HepG2 (cell line): ENCODE measurements around the gene HSPA5. TPM values are rescaled to one million over a fixed set of nuclear protein-coding genes. Genes with fewer than 3 reads are reported as not detected.
A peak's percentile ranks its signal among the peaks of the same experiment; 100 is the strongest.

Experiments
- ESRRA ChIP-seq: sonication (generic); formaldehyde crosslinking; IDR thresholded peaks from 2 replicates; pipeline ENCODE4 v1.5.1; 2020; ENCODE audit warnings: mild to moderate bottlenecking, low read depth, missing genetic modification reagents
- FOXA3 ChIP-seq: IDR thresholded peaks from 2 replicates; pipeline ENCODE4 v1.6.1; 2016; ENCODE audit warnings: missing genetic modification reagents, missing compliant biosample characterization
- HOXD1 ChIP-seq: sonication (generic); formaldehyde crosslinking; IDR thresholded peaks from 2 replicates; pipeline ENCODE4 v1.5.0; 2020; ENCODE audit warnings: missing genetic modification reagents
- KLF13 ChIP-seq: sonication (generic); formaldehyde crosslinking; IDR thresholded peaks from 2 replicates; pipeline ENCODE4 v1.4.0; 2020; ENCODE audit warnings: mild to moderate bottlenecking, missing genetic modification reagents
- NFIB ChIP-seq: sonication (generic); formaldehyde crosslinking; IDR thresholded peaks from 2 replicates; pipeline ENCODE4 v1.9.0; 2021; ENCODE audit warnings: missing genetic modification reagents, mild to moderate bottlenecking, borderline replicate concordance
- PHF5A ChIP-seq: IDR thresholded peaks from one replicate; pipeline ENCODE4 v1.6.1; 2018; ENCODE audit warnings: low read depth, missing genetic modification reagents; ENCODE audit not compliant: unreplicated experiment
- RAD51 ChIP-seq: fragments of 450-650 bp; IDR thresholded peaks from 2 replicates; pipeline ENCODE4 v1.6.1; 2016; ENCODE audit warnings: borderline replicate concordance
- RARA ChIP-seq: IDR thresholded peaks from 2 replicates; pipeline ENCODE4 v1.6.1; 2016; ENCODE audit warnings: missing genetic modification reagents, missing compliant biosample characterization
- RBAK ChIP-seq: sonication (generic); formaldehyde crosslinking; IDR thresholded peaks from 2 replicates; pipeline ENCODE4 v1.5.1; 2020; ENCODE audit warnings: mild to moderate bottlenecking, missing genetic modification reagents
- RCOR2 ChIP-seq: IDR thresholded peaks from 2 replicates; pipeline ENCODE4 v1.6.1; 2016; ENCODE audit warnings: missing biosample characterization, missing genetic modification reagents
- SALL1 ChIP-seq: sonication (generic); formaldehyde crosslinking; IDR thresholded peaks from 2 replicates; pipeline ENCODE4 v1.8.0; 2022; ENCODE audit warnings: mild to moderate bottlenecking, missing genetic modification reagents
- XRCC5 ChIP-seq: fragments of 200-400 bp; formaldehyde crosslinking; optimal IDR thresholded peaks from 2 replicates; pipeline ENCODE3; 2017; ENCODE audit warnings: mild to moderate bottlenecking, low read length
- ZFAT ChIP-seq: sonication (generic); formaldehyde crosslinking; conservative IDR thresholded peaks from 2 replicates; pipeline ENCODE4 v1.8.1; 2023; ENCODE audit warnings: missing genetic modification reagents, inconsistent platforms
- ZNF292 ChIP-seq: sonication (generic); formaldehyde crosslinking; IDR thresholded peaks from 2 replicates; pipeline ENCODE4 v1.8.1; 2022; ENCODE audit warnings: mild to moderate bottlenecking, low read depth, missing genetic modification reagents, borderline replicate concordance
- ZNF333 ChIP-seq: sonication (generic); formaldehyde crosslinking; IDR thresholded peaks from 2 replicates; pipeline ENCODE4 v1.4.0; 2020; ENCODE audit warnings: mild to moderate bottlenecking, missing genetic modification reagents, borderline replicate concordance
- ZNF563 ChIP-seq: sonication (generic); formaldehyde crosslinking; IDR thresholded peaks from 2 replicates; pipeline ENCODE4 v1.8.0; 2022; ENCODE audit warnings: mild to moderate bottlenecking, moderate library complexity, missing genetic modification reagents
- ZNF720 ChIP-seq: sonication (generic); formaldehyde crosslinking; IDR thresholded peaks from 2 replicates; pipeline ENCODE4 v1.4.0; 2020; ENCODE audit warnings: missing genetic modification reagents
- ZNF850 ChIP-seq: sonication (generic); formaldehyde crosslinking; conservative IDR thresholded peaks from 2 replicates; pipeline ENCODE4 v1.9.0; 2021; ENCODE audit warnings: mild to moderate bottlenecking, missing genetic modification reagents
- polyA plus RNA-seq, 8 experiments: library from polyadenylated mRNA; depleted of rRNA in 3 of 8; stranded (reverse) in 7 of 8; unstranded in 1 of 8; fragments of >200 nt; fragmentation: Illumina TruSeq in 4 of 8; extraction: Trizol in 4 of 8; gene quantifications; 2 replicates each; pipeline versions ENCODE4 v1.2.1 to v1.2.3, GENCODE V29; 2011 to 2016; ENCODE audit warnings: low read depth in 4 of 8, missing spikeins in 1 of 8, mixed read lengths in 1 of 8; ENCODE audit not compliant: insufficient read depth in 1 of 8
- total RNA-seq, 5 experiments: library from RNA; depleted of rRNA; stranded (reverse); fragments of >200 nt; fragmentation: Illumina TruSeq; extraction: Trizol; gene quantifications; 2 replicates each; pipeline ENCODE4 v1.2.3, GENCODE V29; 2016; ENCODE audit warnings: low read depth in 1 of 5
- TF ChIP-seq, protein P1 (sequence below): sonication (generic); formaldehyde crosslinking; IDR thresholded peaks from 2 replicates; pipeline ENCODE4 v1.4.0; 2020; ENCODE audit warnings: missing genetic modification reagents
- TF ChIP-seq, protein P2 (sequence below): sonication (generic); formaldehyde crosslinking; IDR thresholded peaks from 2 replicates; pipeline ENCODE4 v1.4.0; 2020; ENCODE audit warnings: missing genetic modification reagents
- TF ChIP-seq, protein P3 (sequence below): sonication (generic); formaldehyde crosslinking; IDR thresholded peaks from 2 replicates; pipeline ENCODE4 v1.5.0; 2020; ENCODE audit warnings: missing genetic modification reagents
- TF ChIP-seq, protein P4 (sequence below): sonication (generic); formaldehyde crosslinking; IDR thresholded peaks from 2 replicates; pipeline ENCODE4 v1.4.0; 2020; ENCODE audit warnings: missing genetic modification reagents, borderline replicate concordance
- TF ChIP-seq, protein P5 (sequence below): IDR thresholded peaks from 2 replicates; pipeline ENCODE4 v1.6.1; 2018; ENCODE audit warnings: missing genetic modification reagents, mild to moderate bottlenecking, missing compliant biosample characterization
- TF ChIP-seq, protein P6 (sequence below): sonication (generic); formaldehyde crosslinking; IDR thresholded peaks from 2 replicates; pipeline ENCODE4 v1.5.0; 2020; ENCODE audit warnings: mild to moderate bottlenecking, missing genetic modification reagents, moderate library complexity

The HSPA5 gene
- total and polyA plus RNA-seq, 2 of the 13 experiments (the other 11 are each of a cell fraction or from before 2014, with no cell fraction given): 201 to 206 TPM

DNA sequence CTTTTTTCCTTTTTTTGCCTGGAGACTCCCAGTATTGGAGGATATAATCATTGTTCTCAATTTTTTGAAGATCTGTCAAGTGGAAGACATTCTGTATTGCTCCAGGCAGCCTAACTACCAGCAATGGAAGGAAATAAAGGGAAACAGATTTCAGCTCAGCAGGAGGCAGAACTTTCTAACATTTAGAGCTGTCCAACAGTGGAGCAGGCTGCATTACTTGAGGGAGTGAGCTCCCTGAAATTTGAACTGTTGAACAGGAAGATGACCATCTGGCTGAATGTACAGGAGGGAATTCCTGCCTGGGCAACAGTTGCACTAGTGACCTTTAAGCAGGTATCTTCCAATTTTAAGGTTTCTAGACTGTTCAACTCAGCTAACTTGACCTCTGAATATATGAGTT is 19.4 kb upstream of the HSPA5 start (continued):
- TF ChIP-seq, protein P1, sequence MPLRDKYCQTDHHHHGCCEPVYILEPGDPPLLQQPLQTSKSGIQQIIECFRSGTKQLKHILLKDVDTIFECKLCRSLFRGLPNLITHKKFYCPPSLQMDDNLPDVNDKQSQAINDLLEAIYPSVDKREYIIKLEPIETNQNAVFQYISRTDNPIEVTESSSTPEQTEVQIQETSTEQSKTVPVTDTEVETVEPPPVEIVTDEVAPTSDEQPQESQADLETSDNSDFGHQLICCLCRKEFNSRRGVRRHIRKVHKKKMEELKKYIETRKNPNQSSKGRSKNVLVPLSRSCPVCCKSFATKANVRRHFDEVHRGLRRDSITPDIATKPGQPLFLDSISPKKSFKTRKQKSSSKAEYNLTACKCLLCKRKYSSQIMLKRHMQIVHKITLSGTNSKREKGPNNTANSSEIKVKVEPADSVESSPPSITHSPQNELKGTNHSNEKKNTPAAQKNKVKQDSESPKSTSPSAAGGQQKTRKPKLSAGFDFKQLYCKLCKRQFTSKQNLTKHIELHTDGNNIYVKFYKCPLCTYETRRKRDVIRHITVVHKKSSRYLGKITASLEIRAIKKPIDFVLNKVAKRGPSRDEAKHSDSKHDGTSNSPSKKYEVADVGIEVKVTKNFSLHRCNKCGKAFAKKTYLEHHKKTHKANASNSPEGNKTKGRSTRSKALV (CRISPR knock-in tag): no peak
- TF ChIP-seq RCOR2 (CRISPR knock-in tag): no peak
- no peak for TF ChIP-seq ESRRA (CRISPR knock-in tag)
- TF ChIP-seq ZNF850: no peak
- no peak for TF ChIP-seq KLF13 (CRISPR knock-in tag)
- TF ChIP-seq, protein P2, sequence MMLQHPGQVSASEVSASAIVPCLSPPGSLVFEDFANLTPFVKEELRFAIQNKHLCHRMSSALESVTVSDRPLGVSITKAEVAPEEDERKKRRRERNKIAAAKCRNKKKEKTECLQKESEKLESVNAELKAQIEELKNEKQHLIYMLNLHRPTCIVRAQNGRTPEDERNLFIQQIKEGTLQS: no peak
- TF ChIP-seq ZNF292 (CRISPR knock-in tag): no peak
- no peak for TF ChIP-seq PHF5A (CRISPR knock-in tag)
- TF ChIP-seq ZFAT (CRISPR knock-in tag): no peak
- TF ChIP-seq XRCC5: no peak
- no peak for TF ChIP-seq ZNF333 (CRISPR knock-in tag)
- no peak for TF ChIP-seq ZNF563
- TF ChIP-seq RAD51: no peak
- TF ChIP-seq, protein P3, sequence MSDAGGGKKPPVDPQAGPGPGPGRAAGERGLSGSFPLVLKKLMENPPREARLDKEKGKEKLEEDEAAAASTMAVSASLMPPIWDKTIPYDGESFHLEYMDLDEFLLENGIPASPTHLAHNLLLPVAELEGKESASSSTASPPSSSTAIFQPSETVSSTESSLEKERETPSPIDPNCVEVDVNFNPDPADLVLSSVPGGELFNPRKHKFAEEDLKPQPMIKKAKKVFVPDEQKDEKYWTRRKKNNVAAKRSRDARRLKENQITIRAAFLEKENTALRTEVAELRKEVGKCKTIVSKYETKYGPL (CRISPR knock-in tag): no peak
- TF ChIP-seq RARA: peak; percentile 30; the same call in 1 of the 2 replicates
- no peak for TF ChIP-seq SALL1 (CRISPR knock-in tag)
- no peak for TF ChIP-seq FOXA3 (CRISPR knock-in tag)
- no peak for TF ChIP-seq HOXD1 (CRISPR knock-in tag)
- TF ChIP-seq, protein P4, sequence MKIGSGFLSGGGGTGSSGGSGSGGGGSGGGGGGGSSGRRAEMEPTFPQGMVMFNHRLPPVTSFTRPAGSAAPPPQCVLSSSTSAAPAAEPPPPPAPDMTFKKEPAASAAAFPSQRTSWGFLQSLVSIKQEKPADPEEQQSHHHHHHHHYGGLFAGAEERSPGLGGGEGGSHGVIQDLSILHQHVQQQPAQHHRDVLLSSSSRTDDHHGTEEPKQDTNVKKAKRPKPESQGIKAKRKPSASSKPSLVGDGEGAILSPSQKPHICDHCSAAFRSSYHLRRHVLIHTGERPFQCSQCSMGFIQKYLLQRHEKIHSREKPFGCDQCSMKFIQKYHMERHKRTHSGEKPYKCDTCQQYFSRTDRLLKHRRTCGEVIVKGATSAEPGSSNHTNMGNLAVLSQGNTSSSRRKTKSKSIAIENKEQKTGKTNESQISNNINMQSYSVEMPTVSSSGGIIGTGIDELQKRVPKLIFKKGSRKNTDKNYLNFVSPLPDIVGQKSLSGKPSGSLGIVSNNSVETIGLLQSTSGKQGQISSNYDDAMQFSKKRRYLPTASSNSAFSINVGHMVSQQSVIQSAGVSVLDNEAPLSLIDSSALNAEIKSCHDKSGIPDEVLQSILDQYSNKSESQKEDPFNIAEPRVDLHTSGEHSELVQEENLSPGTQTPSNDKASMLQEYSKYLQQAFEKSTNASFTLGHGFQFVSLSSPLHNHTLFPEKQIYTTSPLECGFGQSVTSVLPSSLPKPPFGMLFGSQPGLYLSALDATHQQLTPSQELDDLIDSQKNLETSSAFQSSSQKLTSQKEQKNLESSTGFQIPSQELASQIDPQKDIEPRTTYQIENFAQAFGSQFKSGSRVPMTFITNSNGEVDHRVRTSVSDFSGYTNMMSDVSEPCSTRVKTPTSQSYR: no peak
- no peak for TF ChIP-seq ZNF720 (CRISPR knock-in tag)
- TF ChIP-seq, protein P5, sequence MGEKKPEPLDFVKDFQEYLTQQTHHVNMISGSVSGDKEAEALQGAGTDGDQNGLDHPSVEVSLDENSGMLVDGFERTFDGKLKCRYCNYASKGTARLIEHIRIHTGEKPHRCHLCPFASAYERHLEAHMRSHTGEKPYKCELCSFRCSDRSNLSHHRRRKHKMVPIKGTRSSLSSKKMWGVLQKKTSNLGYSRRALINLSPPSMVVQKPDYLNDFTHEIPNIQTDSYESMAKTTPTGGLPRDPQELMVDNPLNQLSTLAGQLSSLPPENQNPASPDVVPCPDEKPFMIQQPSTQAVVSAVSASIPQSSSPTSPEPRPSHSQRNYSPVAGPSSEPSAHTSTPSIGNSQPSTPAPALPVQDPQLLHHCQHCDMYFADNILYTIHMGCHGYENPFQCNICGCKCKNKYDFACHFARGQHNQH: no peak
- no peak for TF ChIP-seq RBAK
- no peak for TF ChIP-seq NFIB
- TF ChIP-seq, protein P6, sequence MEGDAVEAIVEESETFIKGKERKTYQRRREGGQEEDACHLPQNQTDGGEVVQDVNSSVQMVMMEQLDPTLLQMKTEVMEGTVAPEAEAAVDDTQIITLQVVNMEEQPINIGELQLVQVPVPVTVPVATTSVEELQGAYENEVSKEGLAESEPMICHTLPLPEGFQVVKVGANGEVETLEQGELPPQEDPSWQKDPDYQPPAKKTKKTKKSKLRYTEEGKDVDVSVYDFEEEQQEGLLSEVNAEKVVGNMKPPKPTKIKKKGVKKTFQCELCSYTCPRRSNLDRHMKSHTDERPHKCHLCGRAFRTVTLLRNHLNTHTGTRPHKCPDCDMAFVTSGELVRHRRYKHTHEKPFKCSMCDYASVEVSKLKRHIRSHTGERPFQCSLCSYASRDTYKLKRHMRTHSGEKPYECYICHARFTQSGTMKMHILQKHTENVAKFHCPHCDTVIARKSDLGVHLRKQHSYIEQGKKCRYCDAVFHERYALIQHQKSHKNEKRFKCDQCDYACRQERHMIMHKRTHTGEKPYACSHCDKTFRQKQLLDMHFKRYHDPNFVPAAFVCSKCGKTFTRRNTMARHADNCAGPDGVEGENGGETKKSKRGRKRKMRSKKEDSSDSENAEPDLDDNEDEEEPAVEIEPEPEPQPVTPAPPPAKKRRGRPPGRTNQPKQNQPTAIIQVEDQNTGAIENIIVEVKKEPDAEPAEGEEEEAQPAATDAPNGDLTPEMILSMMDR (CRISPR knock-in tag): peak; percentile 39
